Measurements from ENCODE around the gene PLCB3. TPM values are rescaled to one million over a fixed set of nuclear protein-coding genes. Genes with fewer than 3 reads are reported as not detected.
"Not testable (repeated sequence)": the region's sequence is repeated elsewhere in the genome, so short reads cannot be mapped to it uniquely, and the experiment has no call there.

The PLCB3 gene
- total and polyA plus RNA-seq, 7 donors = 10.6 to 52.8 (median 17.7) TPM

DNA sequence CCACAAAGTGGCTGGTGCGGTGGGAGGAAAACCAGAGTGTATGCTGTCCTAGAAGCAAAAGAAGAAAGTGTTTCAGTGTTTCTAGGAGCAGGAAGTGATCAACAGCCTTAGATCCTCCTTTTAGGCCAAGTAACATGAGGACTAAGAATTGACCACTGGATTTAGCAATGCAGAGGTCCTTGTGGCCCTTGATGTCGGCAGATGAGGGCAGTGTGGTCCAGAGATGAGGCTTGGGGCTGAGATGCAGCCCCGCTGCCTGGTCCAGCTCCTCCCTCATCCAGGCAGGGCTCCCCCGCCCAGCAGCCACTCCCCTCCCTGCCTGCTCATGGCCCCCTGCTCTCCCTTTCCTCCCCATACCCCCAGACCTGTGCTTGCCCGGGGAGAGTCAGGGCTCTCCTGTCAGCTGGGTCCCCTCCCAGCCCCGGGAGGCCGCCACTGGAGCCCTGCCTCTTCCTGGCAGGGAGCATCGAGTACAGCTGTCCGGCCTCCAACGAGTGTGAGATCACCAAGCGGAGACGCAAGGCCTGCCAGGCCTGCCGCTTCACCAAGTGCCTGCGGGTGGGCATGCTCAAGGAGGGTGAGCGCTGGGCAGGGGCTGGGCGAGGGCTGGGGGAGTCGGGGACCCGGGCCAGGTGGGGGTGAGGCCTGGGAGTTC is 62.3 kb downstream of the PLCB3 start:
- intact Hi-C loops (cut with DNase I) = no loop called here
- DNase-seq = peak; percentile 88

GRCh38 chr11:64314146-64314804 is 62.9 kb downstream of the PLCB3 start:
- Histone ChIP-seq H3K36me3 (peaks cover 10 to 27% (median 17%) of the 10 kb centered on the region in 4 donors), H3K27ac (peak overlapping the region; percentile 41 to 63 (median 50)), H3K4me3 (peak overlapping the region in 1 of 4 donors; percentile 7), H3K9me3 (no peaks in the 10 kb centered on the region), H3K4me1 (peaks cover 0 to 19% (median 18%) of the 10 kb centered on the region in 4 donors), H3K27me3 (no peaks in the 10 kb centered on the region)
- intact Hi-C loops (cut with DNase I) = no loop called here
- DNase-seq = no peak
- TF ChIP-seq POLR2A (IDR thresholded peaks at IDR 0.05) (no peak), EP300 (IDR thresholded peaks at IDR 0.05) (no peak), POLR2AphosphoS5 (IDR thresholded peaks at IDR 0.05) (no peak), CTCF (IDR thresholded peaks at IDR 0.05) (no peak)
- 79 to 85% methylated on average over 19 of the region's 19 CpGs for WGBS, 2 donors

More for the DNA sequence above, 62.3 kb downstream of the PLCB3 start:
- Histone ChIP-seq H3K4me1 (peaks cover 0 to 13% (median 11%) of the 10 kb centered on the region in 4 donors), H3K27me3 (no peaks in the 10 kb centered on the region), H3K36me3 (peaks cover 10 to 27% (median 17%) of the 10 kb centered on the region in 4 donors), H3K9me3 (no peaks in the 10 kb centered on the region), H3K27ac (peak overlapping the region; percentile 41 to 63 (median 50)), H3K4me3 (peak overlapping the region in 1 of 4 donors; percentile 7)
- WGBS, 2 donors = 69 to 75% methylated on average over 18 of the region's 18 CpGs
- no peak for TF ChIP-seq POLR2A (IDR thresholded peaks at IDR 0.05)
- no peak for TF ChIP-seq EP300 (IDR thresholded peaks at IDR 0.05)
- TF ChIP-seq CTCF (IDR thresholded peaks at IDR 0.05) = no peak
- TF ChIP-seq POLR2AphosphoS5 (IDR thresholded peaks at IDR 0.05) = no peak

GRCh38 chr11:64314805-64315561 is 63.7 kb downstream of the PLCB3 start:
- WGBS, 2 donors = 78 to 91% methylated on average over 24 of the region's 24 CpGs
- peaks cover 10 to 27% (median 17%) of the 10 kb centered on the region in 4 donors for H3K36me3 ChIP-seq
- H3K27ac ChIP-seq = peak overlapping the region in 3 of 4 donors; percentile 41 to 63 (median 47)
- peaks cover 0 to 24% (median 22%) of the 10 kb centered on the region in 4 donors for H3K4me1 ChIP-seq
- TF ChIP-seq EP300 (IDR thresholded peaks at IDR 0.05) (no peak), POLR2AphosphoS5 (IDR thresholded peaks at IDR 0.05) (no peak), POLR2A (IDR thresholded peaks at IDR 0.05) (no peak), CTCF (IDR thresholded peaks at IDR 0.05) (no peak)
- intact Hi-C loops (cut with DNase I) = no loop called here
- H3K9me3 ChIP-seq = no peaks in the 10 kb centered on the region
- no peaks in the 10 kb centered on the region for H3K27me3 ChIP-seq
- no peak for DNase-seq
- H3K4me3 ChIP-seq = no peak overlapping the region

DNA sequence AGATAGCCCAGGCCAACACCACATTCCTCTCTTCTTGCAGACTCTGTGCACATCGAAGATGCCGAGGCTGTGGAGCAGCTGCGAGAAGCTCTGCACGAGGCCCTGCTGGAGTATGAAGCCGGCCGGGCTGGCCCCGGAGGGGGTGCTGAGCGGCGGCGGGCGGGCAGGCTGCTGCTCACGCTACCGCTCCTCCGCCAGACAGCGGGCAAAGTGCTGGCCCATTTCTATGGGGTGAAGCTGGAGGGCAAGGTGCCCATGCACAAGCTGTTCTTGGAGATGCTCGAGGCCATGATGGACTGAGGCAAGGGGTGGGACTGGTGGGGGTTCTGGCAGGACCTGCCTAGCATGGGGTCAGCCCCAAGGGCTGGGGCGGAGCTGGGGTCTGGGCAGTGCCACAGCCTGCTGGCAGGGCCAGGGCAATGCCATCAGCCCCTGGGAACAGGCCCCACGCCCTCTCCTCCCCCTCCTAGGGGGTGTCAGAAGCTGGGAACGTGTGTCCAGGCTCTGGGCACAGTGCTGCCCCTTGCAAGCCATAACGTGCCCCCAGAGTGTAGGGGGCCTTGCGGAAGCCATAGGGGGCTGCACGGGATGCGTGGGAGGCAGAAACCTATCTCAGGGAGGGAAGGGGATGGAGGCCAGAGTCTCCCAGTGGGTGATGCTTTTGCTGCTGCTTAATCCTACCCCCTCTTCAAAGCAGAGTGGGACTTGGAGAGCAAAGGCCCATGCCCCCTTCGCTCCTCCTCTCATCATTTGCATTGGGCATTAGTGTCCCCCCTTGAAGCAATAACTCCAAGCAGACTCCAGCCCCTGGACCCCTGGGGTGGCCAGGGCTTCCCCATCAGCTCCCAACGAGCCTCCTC is 64.6 kb downstream of the PLCB3 start:
- H3K36me3 ChIP-seq = peaks cover 10 to 31% (median 17%) of the 10 kb centered on the region in 4 donors
- DNase-seq; H3K4me3 ChIP-seq; H3K9me3 ChIP-seq; H3K27me3 ChIP-seq; intact Hi-C loops (cut with DNase I): not testable (repeated sequence)
- WGBS, 2 donors = 66 to 82% methylated on average over 25 of the region's 25 CpGs
- H3K4me1 ChIP-seq = peaks cover 0 to 24% (median 22%) of the 10 kb centered on the region in 4 donors
- peak overlapping the region; percentile 98 to 99 (median 98) for H3K27ac ChIP-seq

All from sigmoid colon (tissue), 7 donors.